KMS-11 (cell line): Measurements from ENCODE around the gene CD99L2.

ENCODE experiments used
- H2AFZ ChIP-seq: fragments of 200-600 bp; sonication (generic); 2 replicates; pipeline ENCODE4 v1.6.1; 2016; ENCODE audit warnings: antibody characterized with exemption, mixed run types, low read depth
- H3K27ac ChIP-seq: fragments of 200-600 bp; sonication (generic); 2 replicates; pipeline ENCODE4 v1.6.1; 2016; ENCODE audit warnings: mild to moderate bottlenecking, mixed run types
- H3K27me3 ChIP-seq: fragments of 200-600 bp; sonication (generic); 2 replicates; pipeline ENCODE4 v1.6.1; 2017; ENCODE audit warnings: mild to moderate bottlenecking, low read depth, mixed run types, moderate library complexity; ENCODE audit not compliant: insufficient read depth
- H3K36me3 ChIP-seq: fragments of 200-600 bp; sonication (generic); 2 replicates; pipeline ENCODE4 v1.6.1; 2017; ENCODE audit warnings: mild to moderate bottlenecking, mixed run types; ENCODE audit not compliant: insufficient read depth
- H3K4me1 ChIP-seq: fragments of 200-600 bp; sonication (generic); 2 replicates; pipeline ENCODE4 v1.6.1; 2016; ENCODE audit warnings: mild to moderate bottlenecking, low read depth, mixed run types; ENCODE audit not compliant: poor library complexity, severe bottlenecking
- H3K4me2 ChIP-seq: fragments of 200-600 bp; sonication (generic); 2 replicates; pipeline ENCODE4 v1.7.0; 2016; ENCODE audit warnings: mild to moderate bottlenecking, mixed run types
- H3K4me3 ChIP-seq: fragments of 200-600 bp; sonication (generic); IDR thresholded peaks from 2 replicates; pipeline ENCODE4 v1.6.1; 2017; ENCODE audit warnings: low read depth, low read length, mixed read lengths; ENCODE audit not compliant: insufficient read depth
- H3K79me2 ChIP-seq: fragments of 200-600 bp; sonication (generic); 2 replicates; pipeline ENCODE4 v1.6.1; 2016; ENCODE audit warnings: low read depth, mixed run types; ENCODE audit not compliant: insufficient read depth
- H3K9ac ChIP-seq: fragments of 200-600 bp; sonication (generic); 2 replicates; pipeline ENCODE4 v1.6.1; 2016; ENCODE audit warnings: mild to moderate bottlenecking, mixed run types
- H4K20me1 ChIP-seq: fragments of 200-600 bp; sonication (generic); 2 replicates; pipeline ENCODE4 v1.6.1; 2016; ENCODE audit warnings: mild to moderate bottlenecking, mixed run types; ENCODE audit not compliant: insufficient read depth
- CTCF ChIP-seq: fragments of 200-600 bp; sonication (generic); conservative IDR thresholded peaks from 2 replicates; pipeline ENCODE4 v1.6.1; 2017; ENCODE audit warnings: low read depth, mild to moderate bottlenecking, antibody characterized with exemption, low read length, moderate library complexity, mixed read lengths

The CD99L2 gene

GRCh38 chrX:150763303-150763797 is 135.1 kb downstream of the CD99L2 start:
- H3K4me3 ChIP-seq: no peak overlapping the region
- TF ChIP-seq CTCF: no peak
- no peaks in the 10 kb centered on the region for H3K79me2 ChIP-seq
- H3K36me3 ChIP-seq: no peaks in the 10 kb centered on the region
- H4K20me1 ChIP-seq: no peaks in the 10 kb centered on the region
- no peak overlapping the region for H3K27ac ChIP-seq
- H3K4me2 ChIP-seq: no peak overlapping the region
- no peaks in the 10 kb centered on the region for H3K27me3 ChIP-seq
- H3K9ac ChIP-seq: no peak overlapping the region
- H2AFZ ChIP-seq: no peak overlapping the region
- H3K4me1 ChIP-seq: no peaks in the 10 kb centered on the region

GRCh38 chrX:150762258-150763165 is 136.0 kb downstream of the CD99L2 start:
- Histone ChIP-seq H3K9ac (no peak overlapping the region), H3K79me2 (no peaks in the 10 kb centered on the region), H3K4me1 (no peaks in the 10 kb centered on the region), H3K27me3 (no peaks in the 10 kb centered on the region), H3K36me3 (no peaks in the 10 kb centered on the region), H3K4me2 (no peak overlapping the region), H3K4me3 (no peak overlapping the region), H3K27ac (no peak overlapping the region), H4K20me1 (no peaks in the 10 kb centered on the region), H2AFZ (no peak overlapping the region)
- TF ChIP-seq CTCF: no peak

- Histone ChIP-seq H4K20me1 (no peaks in the 10 kb centered on the region), H3K4me1 (no peaks in the 10 kb centered on the region), H3K27me3 (no peaks in the 10 kb centered on the region), H3K4me3 (no peak overlapping the region), H3K79me2 (no peaks in the 10 kb centered on the region), H2AFZ (no peak overlapping the region), H3K27ac (no peak overlapping the region), H3K4me2 (no peak overlapping the region), H3K36me3 (no peaks in the 10 kb centered on the region), H3K9ac (no peak overlapping the region)
- TF ChIP-seq CTCF: no peak
Measured at GRCh38 chrX:150761819-150762216, 136.7 kb downstream of the CD99L2 start.

- H3K79me2 ChIP-seq: no peaks in the 10 kb centered on the region
- H3K27me3 ChIP-seq: no peaks in the 10 kb centered on the region
- no peak for TF ChIP-seq CTCF
- H3K4me1 ChIP-seq: no peaks in the 10 kb centered on the region
- H3K27ac ChIP-seq: no peak overlapping the region
- H3K4me2 ChIP-seq: no peak overlapping the region
- H3K36me3 ChIP-seq: no peaks in the 10 kb centered on the region
- no peak overlapping the region for H3K4me3 ChIP-seq
- no peaks in the 10 kb centered on the region for H4K20me1 ChIP-seq
- no peak overlapping the region for H2AFZ ChIP-seq
- no peak overlapping the region for H3K9ac ChIP-seq
Measured at GRCh38 chrX:150761176-150761818, 137.2 kb downstream of the CD99L2 start.
